DMS153 (cell line): ENCODE results near the gene RGS12.

Experiments used
- DNase-seq: peaks from one replicate; lab custom pipeline; 2025; lab: John Stamatoyannopoulos, UW

RGS12 gene

DNA sequence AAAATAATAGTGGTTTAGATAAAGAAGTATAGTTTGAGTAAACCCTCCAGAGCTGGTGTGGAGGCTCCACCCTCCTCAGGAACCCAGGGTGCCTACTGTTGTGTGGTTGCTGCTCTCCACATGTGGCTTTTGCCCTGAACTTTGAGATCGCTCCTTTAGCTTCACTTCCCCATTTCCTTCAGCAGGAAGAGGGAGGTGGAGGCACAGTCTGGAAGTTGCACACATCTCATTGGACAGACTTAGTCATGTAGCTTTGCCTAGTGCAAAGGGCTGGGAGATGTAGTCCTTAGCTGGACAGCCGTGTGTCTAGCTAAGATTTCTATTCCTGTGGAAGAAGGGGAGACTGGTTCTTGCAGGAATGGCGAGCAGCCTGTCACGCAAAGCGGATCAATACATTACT, 37.9 kb downstream of the RGS12 start:
- DNase-seq = no peak

DNA sequence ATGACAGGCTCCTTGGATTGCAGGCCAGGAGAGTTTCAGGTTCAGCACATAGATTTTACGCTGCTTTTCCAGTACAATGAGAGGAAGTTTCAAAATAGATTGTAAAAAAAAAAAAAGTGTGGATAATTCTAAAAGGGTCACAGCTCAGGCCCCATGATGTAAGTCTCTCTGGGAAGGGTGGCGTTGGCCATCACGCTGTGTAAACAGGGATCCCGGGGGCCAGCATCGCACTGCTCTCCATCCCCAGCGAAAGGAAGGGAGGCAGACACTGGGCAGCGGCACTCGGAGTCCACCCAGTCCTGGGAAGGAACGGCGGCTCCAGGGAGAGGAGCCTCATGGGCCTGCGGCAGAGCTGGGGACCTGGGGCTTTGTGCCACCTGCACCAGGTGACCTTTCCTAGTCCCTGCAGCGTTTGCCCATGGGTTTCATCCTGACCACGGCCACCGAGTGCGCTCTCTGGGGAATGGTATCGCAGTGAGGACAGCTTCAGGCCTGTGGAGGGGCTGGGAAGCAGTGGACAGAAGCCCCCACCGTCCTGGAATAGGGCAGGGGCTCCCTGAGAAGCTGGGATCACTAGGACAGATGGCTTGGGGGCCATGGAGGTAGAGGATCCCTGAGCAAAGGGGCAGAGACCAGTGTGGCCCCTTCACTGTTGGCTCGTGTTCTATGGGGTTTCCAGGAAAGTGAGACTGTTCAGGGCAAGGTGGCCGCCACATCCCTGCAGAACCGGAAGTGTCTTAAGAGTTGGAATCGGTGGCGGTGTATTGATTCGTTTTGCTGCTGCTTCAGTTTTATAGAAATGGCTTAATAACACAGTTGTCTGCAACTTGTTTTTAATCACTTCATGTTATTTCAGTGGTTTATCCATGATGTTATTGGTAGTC, 38.9 kb downstream of the RGS12 start:
- DNase-seq = no peak

DNA sequence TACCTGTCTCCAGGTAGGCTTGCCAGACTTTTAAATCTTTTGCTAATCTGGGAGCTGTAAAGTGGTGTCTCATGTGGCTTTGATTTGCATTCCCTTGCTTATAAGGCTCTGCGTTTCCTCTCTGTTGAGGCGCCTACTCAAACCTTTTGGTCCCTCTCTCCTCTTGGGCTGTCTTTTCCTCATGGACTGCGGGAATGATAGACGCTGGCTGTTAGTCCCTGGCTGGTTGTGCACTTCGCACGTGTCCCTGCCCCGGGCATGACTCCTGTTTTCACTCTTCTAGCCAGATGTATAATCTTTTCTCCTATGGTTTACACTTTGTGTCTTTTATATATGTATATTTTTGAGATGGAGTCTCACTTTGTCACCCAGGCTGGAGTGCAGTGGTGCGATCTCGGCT, 39.7 kb downstream of the RGS12 start:
- no peak for DNase-seq

DNA sequence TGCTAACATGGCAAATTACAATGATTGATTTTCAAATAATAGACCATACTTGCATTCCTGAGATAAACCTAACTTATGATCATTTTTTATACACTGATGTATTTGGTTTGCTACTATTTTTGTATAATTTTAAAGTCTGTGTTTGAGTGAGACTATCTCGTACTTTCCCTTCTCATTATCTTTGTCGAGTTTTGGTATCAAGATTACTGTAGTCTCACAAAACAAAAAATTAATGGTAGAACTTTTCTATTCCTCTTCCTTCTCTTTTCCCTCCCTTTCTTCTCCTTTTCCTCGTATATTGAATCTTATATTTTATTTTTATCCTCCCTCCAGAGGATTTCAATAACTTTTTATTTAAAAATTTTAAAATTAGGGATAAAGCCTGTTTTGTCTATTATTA, 41.5 kb downstream of the RGS12 start:
- no peak for DNase-seq

DNA sequence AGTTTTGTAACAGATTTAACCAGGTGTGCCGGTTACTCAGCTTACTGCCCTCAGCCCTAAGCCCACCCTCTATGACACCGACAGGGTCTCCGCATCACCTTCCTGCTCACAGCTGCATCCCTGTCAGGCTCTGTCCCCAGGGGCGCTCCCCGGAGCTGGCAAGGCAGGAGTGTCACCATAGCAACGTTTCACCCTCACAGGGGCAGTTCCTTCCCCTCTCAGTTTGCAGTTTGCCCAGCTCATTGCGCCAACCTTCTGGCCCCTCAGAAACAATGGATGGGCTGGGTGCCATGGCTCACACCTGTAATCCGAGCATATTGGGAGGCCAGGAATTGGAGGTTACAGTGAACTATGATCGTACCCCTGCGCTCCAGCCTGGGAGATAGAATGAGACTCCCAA, 42.6 kb downstream of the RGS12 start:
- peak; percentile 56 for DNase-seq

DNA sequence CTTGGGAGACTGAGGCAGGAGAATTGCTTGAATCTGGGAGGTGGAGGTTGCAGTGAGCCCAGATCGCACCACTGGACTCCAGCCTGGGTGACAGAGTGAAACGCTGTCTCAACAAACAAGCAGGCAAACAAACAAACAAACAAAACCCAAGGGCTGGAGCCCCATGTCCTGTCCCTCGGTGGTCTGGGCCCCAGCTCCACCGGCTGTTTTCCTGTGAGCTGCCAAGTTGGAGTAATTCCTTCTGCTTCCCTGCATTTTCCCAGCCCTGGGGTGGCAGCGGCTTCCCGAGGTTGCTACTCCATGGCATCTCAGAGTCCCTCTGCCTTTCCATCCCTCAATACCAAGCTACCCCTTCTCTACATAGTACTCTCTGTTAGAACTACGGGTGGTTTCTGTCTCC, 43.2 kb downstream of the RGS12 start:
- no peak for DNase-seq

DNA sequence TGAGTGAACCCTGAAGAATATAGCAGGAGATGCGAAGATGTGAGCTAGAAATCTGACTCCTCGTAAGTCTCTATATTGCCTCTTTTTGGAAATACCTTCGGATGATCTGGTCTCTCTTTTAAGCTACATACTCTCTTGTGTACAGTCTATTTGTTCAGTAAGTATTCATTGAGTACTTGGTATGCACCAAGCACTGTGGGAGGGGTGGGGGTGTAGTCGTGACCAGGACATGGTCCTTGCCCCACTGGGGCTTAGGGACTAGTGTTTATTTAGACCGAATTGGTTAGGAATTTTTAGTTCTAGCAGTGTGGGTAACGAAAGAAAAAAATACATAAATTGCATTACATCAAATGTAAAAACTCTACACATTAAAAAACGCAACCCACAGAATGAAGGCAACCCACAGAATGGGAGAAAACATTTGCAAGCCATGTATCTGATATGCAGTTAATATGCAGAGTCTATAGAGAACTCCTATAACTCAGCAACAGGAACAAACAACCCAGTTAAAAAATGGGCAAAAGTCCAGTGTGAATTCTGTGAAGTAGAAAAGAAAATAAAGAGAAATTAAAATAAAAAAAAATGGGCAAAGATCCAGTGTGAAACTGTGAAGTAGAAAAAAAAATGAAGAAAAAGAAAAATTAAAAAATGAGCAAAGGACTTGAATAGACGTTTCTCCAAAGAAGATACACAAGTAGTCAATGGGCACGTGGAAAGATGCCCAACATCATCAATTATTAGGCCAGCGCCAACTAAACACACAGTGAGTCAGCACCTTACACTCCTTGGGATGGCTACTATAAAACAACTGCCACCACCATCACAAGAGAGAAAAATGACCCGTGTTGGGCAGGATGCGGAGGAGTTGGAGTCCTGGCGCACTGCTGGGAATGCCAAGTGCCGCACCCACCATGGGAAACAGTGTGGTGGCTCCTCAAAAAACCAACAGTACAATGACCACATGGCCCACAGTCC, 43.8 kb downstream of the RGS12 start:
- DNase-seq = no peak

DNA sequence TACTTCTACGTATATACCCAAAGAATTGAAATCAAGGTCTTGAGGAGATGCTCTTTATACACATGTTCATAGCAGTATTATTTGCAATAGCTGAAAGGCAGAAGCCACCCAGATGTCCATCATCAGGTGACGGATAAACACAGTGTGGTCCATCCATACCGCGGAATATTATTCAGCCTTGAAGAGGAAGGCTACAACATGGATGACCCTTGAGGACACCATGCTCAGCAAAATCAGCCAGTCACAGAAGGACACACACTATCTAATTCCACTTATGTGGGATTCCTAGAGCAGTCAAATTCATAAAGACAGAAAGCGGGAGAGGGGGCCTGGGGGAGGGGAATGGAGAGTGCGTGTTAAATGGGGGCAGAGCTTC, 44.5 kb downstream of the RGS12 start:
- no peak for DNase-seq

DNA sequence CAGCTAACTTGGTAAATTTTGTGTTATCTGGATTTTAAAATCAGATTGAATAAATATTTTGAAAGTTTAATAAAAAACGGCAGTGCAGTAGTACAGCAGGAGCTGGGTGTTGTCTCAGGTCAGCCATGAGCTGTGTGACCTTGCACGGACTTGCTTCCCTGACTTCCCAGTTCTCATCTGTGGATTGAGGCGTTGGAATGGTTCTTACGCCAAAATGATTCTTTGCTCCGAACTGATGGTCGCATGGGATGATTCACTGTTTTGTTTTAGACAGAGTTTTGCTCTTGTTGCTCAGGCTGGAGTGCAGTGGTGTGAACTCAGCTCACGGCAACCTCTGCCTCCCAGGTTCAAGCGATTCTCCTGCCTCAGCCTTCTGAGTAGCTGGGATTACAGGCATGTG, 45.0 kb downstream of the RGS12 start:
- no peak for DNase-seq

DNA sequence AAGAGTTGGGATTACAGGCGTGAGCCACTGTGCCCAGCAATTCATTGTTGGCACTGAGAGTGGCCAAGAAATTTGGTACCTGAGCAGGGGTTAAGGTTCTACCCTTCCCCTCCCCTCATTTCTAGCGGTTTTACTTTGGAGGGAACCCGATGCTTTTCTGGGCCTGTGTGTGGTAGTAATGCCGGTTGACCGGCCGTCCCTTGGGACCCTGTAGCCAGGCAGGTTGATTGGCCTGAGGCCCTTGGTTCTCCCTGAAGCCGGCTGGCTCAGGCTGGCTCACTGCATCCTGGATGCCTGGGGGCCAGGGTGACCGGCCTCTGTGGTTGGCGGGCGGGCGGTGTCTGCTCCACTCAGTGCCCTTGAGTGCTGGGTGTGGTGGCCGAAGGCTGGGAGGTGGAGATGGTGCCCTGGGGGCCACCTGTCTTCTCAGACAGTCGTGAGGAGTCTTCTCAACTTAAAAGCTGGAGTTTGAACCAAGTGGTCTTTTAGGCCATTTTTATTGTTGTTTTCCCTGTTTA, 45.6 kb downstream of the RGS12 start:
- no peak for DNase-seq

DNA sequence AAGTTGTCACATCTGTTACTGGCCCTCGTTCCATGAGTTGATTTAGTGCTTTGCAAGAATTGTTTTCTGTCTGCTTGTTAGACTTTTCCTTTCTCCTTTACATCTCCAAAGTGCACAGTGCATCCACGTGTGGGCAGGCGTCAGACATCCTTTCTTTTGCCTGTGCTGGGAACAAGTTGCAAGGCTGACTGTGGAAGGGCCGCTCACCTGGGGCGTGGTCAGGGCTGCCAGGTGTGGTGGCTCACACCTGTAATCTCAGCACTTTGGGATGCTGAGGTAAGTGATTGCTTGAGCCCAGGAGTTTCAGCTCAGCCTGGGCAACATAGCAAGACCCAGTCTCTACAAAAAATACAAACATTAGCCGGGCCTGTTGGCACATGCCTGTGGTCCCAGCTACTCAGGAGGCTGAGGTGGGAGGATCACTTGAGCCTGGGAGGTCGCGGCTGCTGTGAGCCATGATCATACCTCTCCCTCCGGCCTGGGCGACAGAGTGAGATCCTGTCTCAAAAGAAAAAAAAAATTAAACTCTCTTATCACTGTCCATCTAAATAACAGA, 46.2 kb downstream of the RGS12 start:
- DNase-seq = no peak

DNA sequence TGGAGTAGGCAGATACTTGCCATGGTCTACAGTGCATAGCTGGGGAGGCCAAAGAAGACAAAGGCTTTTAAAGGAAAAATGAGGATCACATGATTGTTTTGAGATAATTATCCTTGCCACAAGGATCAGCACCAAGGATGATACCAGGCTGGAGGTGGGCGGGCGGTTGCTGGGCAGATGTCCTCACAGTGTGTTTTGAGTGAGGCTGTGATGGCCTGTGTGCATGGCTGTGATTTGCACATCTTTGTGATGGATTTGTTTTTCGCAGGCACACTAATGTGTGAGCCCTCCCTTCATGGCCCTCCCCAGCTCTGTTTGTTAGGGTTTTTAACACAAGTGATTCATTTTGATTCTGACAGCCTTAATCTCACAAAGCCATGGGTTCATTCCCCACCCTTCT, 46.8 kb downstream of the RGS12 start:
- DNase-seq = no peak

DNA sequence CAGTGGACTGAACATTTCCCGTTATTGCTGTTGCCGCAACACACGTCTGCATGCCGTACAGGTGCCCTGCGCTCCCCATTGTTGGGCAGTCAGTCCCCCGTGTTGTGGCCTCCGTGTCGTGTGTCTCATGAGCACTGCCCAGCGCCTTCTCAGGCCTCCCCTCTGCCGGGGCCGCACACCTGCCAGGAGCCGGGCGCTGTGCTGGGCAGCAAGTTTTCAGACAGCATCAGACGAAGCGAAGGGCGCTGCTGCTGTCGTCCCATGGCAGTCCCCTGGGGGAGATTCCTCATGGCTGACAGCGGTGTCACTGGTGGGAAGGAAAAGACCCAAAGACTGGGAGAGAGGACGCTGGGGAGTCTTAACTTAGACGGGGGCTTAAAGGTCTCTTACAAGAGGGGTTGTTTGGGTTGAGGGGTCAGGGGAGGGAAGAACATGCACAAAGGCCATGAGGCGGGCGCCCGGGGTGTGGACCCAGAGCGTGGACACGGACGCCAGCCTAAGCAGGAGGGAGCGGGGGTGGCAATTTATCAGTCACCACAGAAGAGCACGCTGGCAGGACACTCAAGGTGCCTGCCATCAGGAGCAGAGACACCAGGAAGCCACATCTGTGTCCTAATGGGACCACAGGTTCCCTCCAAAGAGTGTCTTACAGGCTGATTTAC, 47.3 kb downstream of the RGS12 start:
- no peak for DNase-seq

DNA sequence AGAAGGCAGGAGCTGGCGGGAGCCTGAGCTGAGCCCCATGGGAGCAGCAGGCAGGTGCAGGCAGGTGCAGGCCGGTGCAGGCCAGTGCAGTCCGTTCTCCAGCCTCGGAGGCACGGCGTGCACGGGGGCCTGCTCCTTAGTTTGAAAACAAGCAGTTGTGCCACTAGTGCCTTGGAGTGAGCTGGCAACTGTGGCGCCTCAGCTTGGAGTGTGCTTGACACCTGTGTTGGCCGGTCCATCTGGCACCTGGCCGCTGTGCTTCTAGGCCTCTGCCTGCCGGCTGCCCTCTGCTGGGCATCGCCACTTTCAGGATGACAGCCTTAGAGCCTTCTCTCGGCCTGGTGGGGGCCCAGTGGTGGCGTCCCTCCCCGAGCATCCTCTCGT, 47.9 kb downstream of the RGS12 start:
- peak; percentile 75 for DNase-seq

DNA sequence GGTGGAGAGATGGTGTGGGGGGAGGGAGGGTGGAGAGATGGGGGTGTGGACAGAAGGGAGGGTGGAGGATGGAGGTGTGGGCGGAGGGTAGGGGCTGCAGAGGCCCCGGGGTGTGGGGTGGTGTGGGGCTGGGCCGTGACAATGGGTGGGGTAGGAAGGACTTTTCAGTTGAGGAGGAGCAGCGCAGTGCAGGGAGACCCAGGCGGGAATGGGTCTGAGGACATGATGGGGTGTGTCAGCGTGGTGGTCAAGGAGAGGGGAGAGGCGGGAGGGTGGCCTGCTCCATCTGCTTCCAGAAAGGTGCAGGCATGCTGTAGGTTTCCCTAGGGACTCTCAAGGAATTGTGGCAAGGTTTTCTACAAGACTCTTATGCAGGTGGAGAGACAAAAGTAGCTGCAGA, 48.9 kb downstream of the RGS12 start:
- no peak for DNase-seq

DNA sequence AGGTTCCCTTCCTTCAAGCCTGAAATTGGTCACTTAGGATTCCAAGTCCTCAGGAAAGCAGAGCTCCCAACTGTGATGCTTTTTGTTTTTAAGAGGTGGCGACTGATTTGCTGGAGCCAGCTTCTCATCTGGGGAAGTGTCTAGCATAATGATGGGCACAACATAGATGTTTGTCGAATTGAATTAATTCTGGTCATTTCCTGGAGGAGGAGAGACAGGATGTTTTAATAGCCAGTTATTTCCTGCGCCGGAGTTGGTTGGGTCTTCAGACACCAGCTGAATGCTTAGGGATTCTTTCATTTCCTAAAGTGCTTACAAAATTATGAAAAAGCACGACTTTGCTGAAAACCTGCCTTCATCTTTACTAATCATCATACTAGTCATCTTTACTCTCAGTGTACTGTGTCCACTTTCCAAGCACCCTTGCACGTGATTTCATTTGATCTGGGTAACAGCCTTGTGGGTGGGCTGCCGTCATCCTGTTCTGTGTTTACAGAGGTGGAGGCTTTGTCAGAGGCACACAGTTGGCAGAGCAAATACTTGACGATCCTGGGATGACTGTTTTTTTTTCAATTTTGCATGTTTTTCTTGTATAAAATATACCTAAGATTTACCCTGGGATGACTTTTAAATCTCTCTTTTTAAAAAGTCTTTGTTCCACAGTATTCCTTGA, 49.5 kb downstream of the RGS12 start:
- DNase-seq = peak; percentile 52
